Glomerular endothelial cell (primary cell): ENCODE measurements around the gene INTS6. TPM values are rescaled to one million over a fixed set of nuclear protein-coding genes. Genes with fewer than 3 reads are reported as not detected.
"Not testable (repeated sequence)": the region's sequence is repeated elsewhere in the genome, so short reads cannot be mapped to it uniquely, and the experiment has no call there.

Experiments used
- DNase-seq: peaks from one replicate; pipeline ENCODE4 v3.0.0-alpha.2; 2011; ENCODE audit warnings: low read depth, low spot score; ENCODE audit errors: extremely low read depth
- total RNA-seq: library from RNA; depleted of rRNA; stranded (reverse); fragments of >200 nt; gene quantifications from 2 replicates; pipeline ENCODE4 v1.2.3, GENCODE V29; 2015

The INTS6 gene
- total RNA-seq, 1 donor from 2014 or later: 26.9 TPM

GRCh38 chr13:51415339-51415738 lies 37.5 kb downstream of the INTS6 start:
- DNase-seq: not testable (repeated sequence)

DNA sequence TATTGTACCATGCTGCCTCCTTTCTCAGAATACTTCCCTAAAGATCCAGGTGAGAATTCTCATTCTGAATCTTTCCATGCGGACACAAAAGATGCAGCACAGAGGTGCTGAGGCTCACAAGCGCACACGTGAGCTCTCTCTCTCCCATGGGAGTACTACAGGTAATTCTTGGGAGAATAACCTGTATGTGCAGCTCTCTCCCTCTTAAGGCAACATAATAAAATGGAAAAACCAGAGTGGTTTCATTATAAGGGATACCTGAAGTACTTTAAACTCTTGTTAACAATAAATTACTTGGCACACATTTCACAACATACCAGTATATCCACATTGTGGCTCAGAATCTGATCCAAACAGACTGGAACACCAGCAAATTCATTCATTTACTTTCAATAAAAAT lies 40.4 kb downstream of the INTS6 start:
- DNase-seq: no peak

GRCh38 chr13:51405176-51405575 lies 47.7 kb downstream of the INTS6 start:
- DNase-seq: no peak

GRCh38 chr13:51397262-51397941 lies 55.4 kb downstream of the INTS6 start:
- no peak for DNase-seq

DNA sequence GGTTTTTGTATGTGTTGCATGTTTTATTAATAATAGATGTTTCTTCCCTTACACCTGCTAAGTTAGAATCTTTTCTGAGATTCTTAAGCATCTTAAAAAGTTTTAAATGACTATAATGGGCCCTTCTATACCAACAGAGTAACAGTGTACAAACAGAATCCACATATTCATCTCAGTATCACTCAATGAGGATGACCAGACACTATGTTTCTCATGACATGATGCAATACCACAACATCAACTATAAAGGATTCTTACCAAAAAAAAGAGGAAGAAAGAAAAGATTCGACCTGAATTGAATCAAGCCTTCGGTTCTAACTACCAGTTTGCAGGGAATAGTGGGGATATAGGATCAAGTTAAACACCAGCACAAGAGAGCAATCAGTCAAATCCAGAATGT lies 56.5 kb downstream of the INTS6 start:
- DNase-seq: no peak

DNA sequence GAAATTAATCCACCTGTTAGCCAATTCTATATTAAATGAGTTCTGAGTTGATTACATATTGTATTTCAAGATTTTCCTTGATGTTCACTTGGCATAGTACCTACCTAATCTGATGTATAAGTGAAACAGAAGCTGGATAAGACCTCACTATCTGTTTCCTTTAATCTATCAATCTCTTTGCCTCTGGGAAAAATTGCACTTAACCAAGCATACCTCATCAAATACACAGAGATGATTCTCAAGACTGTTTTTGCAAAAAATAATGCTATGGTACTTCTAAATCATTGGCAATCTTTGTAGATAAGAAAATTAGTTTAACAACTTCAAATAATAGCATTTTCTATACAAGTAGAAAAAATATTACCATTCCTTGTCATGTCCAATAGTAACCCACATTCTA lies 58.1 kb downstream of the INTS6 start:
- DNase-seq: no peak

GRCh38 chr13:51385114-51385513 lies 67.7 kb downstream of the INTS6 start:
- no peak for DNase-seq

DNA sequence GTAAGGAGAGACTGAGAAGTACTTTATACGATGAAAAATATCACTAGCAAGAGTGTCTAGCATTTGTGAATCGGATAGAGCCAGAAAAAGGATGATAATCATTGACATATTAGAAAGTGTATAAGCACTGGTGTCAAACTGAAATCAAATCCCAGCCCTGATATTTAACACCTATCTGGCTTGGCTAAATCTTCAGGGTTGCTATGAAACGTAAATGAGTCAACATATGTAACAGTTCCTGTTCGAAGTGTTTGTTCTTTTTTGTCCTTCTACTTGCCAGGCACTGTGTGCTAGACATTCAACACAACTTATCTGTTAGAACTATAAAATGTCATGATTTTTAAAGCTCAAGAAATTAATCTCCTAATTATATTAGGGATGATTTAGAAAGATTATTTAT lies 72.6 kb downstream of the INTS6 start:
- DNase-seq: peak; percentile 60

DNA sequence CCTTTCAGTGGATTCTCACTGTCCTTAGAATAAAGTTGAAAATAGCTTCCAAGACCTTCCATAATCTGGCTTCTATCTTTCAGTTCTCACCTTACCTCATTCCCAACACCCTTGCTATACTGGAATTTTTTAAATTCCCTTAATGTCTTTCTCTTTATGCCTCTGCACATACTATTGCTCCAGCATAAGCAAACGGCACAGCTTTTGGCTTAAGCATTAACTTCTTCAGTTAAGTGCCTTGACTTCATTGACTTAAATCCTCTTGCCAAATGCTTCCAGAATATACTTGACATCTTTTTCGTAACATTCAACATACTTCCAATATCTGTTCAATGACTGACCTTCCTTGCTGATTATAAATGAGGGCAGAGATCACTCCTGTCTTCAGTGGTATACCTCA lies 79.4 kb downstream of the INTS6 start:
- no peak for DNase-seq

GRCh38 chr13:51371768-51372399 lies 81.0 kb downstream of the INTS6 start:
- DNase-seq: no peak

GRCh38 chr13:51370811-51371210 lies 82.0 kb downstream of the INTS6 start:
- DNase-seq: no peak

DNA sequence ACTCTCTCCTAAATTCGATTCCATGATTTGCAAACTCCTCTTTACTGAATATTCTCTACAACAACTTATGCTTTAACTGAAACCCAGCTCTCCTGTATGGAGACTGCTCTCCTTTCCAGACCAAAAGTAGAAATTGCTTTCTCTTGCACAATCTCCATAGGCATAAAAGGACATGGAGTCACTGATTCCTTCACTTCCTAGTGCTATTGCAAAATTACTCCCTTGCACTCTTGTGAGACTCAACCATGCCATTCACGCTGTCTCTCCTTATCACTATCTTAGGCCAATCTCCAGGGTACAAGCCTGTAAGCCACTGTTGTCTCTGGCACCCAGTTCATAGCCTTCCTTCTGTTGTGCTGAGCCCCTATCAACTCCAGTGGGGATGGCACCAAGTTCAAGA lies 82.7 kb downstream of the INTS6 start:
- DNase-seq: no peak

- DNase-seq: peak; percentile 58
Measured at GRCh38 chr13:51364404-51365008, 88.3 kb downstream of the INTS6 start.

- no peak for DNase-seq
Measured at GRCh38 chr13:51363625-51364024, 89.2 kb downstream of the INTS6 start.

- no peak for DNase-seq
Measured at GRCh38 chr13:51361106-51361505, 91.7 kb downstream of the INTS6 start.

- no peak for DNase-seq
Measured at GRCh38 chr13:51360489-51360888, 92.3 kb downstream of the INTS6 start.

DNA sequence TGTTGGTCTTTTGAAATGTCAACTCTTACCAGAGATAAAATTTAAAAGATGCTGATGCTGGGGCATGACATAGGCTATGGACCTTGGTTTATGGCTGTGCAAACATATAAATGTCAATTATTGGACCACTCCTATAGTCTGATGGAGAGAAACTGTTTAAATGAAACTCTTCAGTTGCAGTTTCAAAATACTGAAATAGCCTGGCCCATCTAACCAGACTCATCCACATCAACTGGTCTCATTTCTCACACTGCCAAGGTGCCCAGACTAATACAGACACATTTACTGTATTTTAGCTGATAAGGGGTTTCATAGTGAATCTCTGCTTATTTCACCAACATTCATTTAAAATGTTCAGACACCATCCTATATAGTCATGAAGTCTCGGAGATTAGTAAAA lies 93.5 kb downstream of the INTS6 start:
- no peak for DNase-seq

- no peak for DNase-seq
Measured at GRCh38 chr13:51357928-51358595, 94.8 kb downstream of the INTS6 start.

DNA sequence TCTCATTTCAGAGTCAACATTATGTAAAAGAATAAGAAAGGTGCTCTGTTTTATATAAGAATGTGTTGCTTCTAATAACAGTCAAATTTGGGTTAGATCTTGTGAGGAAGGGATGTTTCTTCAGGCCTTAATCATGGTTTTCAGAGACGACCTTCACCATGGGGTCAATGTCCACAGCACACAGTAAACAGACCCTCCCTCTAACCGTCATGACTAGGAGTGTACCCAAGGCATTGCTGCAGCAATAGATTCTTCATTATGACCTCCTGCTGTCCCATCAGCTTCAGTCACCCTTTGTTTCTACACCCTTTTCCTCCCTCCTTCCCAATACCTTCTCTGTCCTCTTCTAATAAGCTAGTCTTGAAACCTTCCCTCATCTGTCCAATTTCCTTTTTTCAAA lies 97.6 kb downstream of the INTS6 start:
- no peak for DNase-seq

- DNase-seq: no peak
Measured at GRCh38 chr13:51349016-51349415, 103.8 kb downstream of the INTS6 start.

- no peak for DNase-seq
Measured at GRCh38 chr13:51348069-51348967, 104.5 kb downstream of the INTS6 start.
